HG02759 (cell line): Measurements from ENCODE around the gene IGDCC3.

Experiments used
- ATAC-seq: cut with Tn5 transposase; IDR thresholded peaks from one replicate; pipeline ENCODE4 v1.9.1; 2021; ENCODE audit warnings: mild to moderate bottlenecking, moderate library complexity; ENCODE audit not compliant: unreplicated experiment

IGDCC3 gene

DNA sequence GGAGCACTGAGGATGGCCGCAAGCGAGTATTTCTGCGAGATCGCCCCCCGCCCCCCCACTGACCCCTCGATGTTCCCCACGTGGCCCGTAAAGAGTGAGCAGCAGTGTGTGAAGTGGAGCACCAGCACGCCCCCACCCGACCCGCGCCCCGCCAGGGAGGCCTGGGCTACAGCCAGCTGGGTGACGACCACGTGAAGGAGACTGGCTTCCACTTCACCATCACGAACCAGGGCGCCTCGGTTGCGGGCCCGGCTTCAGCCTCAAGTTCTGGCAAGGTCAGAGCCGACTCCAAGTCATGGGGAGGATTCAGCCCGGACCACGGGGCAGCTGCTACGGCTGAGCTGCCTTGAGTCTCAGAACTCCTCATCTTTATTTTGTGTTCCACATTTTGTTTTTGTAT, 75.7 kb downstream of the IGDCC3 start:
- no peak for ATAC-seq

DNA sequence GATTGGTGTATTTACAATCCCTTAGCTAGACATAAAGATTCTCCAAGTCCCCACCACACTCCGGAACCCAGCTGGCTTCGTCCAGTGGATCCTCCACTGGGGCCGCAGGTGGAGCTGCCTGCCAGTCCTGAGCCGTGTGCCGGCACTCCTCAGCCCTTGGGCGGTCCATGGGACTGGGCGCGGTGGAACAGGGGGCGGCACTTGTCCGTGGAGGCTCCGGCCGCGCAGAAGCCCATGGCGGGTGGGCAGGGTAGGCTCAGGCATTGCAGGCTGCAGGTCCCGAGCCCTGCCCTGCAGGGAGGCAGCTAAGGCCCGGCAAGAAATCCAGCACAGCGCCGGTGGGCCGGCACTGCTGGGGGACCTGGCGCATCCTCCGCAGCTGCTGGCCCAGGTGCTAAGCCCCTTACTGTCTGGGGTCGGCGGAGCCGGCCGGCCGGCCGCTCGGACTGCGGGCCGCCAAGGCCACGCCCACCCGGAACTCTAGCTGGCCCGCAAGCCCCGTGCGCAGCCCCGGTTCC, 76.8 kb downstream of the IGDCC3 start:
- no peak for ATAC-seq

DNA sequence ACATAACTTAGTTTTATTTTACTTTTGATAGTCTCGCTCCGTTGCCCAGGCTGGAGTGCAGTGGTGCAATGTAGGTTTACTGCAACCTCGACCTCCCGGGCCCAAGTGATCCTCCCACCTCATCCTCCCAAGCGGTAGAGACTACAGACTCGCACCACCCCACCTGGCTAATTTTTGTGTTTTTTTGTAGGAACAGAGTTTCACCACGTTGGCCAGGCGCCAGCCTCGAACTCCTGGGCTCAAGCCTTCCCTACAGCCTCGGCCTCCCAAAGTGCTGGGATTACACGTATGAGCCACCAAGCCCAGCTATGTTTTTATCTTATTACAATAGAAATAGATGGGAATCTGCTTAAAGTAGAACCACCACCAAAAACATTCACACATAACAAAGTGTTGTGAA, 79.1 kb downstream of the IGDCC3 start:
- no peak for ATAC-seq

DNA sequence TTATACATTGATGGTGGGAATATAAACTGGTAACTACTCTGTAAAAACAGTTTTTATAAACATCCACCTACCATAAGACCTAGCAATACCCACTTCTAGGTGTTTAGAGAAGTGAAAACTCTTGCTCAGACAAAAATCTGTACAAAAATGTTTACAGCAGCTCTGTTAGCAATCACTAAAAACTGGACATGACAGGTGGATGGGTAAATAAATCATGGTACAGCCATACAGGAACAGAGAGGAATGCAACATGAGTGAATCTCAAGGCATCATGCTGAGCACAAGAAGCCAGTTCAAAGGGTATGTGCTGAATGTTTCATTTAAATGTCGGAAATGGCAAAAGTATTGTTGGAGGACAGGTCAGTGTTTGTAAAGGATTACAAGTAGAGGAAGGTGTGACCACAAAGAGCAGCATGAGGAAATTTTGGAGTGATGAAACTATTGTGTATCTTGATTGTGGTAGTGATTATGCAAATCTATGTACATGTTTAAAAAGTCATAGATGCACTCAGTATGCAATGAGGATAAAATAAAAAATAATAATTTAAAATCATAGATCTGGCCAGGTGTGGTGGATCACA, 84.8 kb downstream of the IGDCC3 start:
- ATAC-seq = no peak

DNA sequence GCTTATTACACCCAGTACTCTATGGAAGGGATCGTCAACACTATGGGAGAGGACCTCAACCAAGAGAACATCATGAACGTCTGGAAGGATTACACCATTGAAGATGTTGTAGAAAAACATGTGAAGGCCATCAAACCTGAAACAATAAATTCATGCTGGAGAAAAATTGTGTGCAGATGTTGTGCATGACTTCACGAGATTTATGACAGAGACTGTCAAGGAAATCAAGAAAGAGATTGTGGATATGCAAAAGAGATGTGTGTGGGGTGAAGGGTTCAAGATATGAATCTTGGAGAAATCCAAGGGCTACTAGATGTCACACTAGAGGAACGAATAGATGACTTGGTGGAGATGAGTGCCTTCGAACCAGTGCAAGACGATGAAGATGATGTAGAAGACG, 87.6 kb downstream of the IGDCC3 start:
- ATAC-seq = no peak

DNA sequence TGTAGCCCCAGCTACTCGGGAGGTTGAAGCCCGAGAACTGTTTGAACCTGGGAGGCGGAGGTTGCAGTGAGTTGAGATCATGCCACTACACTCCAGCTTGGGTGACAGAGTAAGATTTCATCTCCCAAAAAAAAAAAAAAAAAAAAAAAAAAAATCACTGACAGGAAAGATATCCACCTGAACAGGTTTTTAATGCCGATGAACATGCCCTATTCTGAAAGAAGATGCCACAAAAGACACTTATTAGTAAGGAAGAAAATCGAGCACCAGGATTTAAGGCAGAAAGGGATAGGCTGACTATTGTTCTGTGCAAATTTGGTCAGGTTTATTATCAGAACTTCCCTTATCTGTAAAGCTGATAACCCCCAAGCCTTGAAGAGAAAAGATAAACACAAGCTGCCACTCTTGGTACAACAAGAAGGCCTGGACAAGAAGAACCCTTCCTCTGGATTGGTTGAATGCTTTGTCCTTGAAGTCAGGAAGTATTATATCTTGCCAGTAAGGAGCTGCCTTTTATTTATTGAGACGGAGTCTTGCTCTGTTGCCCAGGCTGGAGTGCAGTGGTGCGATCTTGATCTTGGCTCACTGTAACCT, 88.4 kb downstream of the IGDCC3 start:
- no peak for ATAC-seq

DNA sequence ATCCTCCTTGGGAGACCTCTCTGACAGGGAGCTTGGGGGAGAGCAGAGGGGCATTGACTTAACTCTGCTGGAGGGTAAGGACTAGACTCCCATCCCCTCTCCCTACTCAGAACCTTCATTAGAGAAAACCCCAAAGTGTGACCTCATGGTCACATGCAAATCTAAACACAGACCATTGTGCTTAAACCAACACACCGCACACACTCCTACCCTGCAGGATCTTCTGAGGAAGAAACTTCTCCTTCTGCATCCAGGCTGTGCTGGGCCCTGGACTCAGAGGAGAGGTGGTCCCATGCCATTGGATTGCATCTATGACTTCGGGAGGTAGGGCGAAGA, 90.3 kb downstream of the IGDCC3 start:
- ATAC-seq = no peak

DNA sequence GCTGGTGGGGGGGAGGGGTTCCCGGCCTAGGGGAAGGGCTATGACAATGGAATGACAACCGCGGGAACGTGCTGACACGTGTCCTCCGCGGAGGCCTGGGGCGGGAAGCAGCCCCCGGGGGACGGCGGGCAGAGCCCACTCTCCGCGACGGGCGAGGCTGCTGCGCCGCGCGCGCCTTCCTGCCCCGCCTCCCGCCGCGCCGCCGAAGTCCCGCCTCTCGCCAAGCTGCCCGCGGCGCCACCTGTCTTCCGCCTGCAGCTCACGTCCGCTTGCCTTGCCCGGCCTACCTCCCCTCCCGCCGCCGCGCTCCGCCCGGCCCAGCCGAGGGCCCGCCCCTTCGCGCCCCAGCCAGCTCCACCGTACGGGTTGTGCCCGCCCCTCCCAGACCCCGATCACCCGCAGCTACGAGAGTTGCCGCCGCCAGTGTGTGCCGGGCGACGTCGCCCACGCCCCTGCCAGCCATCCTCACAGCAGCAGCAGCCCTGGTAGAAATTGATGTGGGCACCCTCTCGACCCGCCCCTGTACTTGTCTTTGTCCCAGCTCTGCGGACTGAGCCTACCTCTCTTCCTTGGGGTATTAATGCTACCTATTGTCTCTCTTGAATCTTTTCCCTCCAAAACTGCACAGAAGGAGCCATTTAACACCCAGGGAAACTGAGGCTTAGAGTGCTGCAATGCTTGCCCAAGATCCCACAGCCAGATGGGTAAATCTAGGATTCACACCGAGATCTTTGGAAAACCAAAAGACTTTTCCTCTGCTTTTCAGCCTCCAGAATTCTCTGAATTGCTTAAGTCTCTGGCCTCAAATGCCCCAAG, 90.9 kb downstream of the IGDCC3 start, which contains the start of gene PARP16:
PARP16 (minus strand) TSS at position 180 of the 816 bp plus-strand sequence. CDS start 457 bp downstream, outside the sequence.
- ATAC-seq = peak; percentile 95

DNA sequence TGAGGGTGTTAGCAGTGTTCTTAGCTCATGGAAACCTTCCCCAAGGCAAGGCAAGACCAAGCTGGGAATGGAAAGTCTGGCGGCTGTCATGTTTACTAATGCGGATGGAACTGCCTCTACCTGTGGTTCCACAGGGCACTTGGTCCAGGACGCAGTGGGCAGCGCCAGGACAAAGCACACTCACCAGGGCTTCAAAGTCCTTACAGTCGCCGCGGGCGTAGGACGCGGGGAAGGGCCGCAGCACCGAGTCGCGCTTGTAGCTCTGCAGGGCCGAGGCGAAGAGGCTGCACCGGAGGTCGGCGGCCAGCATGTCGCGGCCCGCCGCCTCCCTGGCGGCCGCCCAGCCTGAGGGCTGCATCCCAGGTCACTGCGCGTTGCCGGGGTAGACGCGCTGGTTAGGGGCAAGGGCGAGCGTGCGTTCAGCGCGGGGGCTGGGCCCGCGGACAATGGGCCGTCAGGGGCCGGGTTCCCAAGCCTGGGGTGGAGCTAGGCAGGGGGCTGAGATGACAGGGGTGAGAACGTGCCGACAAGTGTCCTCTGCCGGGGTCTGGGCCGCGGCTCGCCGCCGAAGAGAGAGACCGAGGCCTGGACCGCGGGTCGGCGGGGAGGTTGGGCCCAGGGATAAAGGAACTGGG, 91.6 kb downstream of the IGDCC3 start:
- ATAC-seq = peak; percentile 35

DNA sequence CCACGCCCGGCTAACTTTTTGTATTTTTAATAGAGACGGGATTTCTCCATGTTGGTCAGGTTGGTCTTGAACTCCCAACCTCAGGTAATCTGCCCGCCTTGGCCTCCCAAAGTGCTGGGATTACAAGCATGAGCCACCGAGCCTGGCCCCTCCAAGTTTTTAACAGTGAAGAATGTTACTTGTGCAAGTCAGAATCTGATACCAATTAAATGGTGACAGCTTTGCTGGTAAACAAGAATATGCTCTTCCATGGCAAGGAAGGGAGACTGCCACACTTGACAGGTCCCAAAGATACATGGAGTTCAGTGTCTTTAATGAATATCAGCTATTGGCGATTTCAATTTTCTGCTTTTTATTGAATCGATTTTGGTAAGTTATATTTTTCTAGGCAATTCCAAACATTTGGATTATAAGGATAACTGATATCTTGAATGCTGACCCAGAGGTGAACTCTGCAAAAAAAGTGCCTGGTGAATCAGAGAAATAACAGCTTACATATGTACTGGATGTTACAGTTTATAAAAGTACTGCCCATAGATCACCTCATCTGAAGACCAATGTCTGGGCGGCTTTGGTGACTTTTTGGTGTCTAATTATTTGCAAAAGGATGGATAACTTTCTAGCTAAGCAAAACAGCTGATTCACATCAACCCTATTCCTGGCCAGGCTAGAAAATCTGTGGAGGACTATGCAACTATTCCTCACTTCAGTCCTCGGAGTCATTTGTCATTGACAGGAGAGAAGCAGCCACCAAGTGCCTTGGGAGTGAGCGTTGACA, 92.3 kb downstream of the IGDCC3 start:
- ATAC-seq = no peak

DNA sequence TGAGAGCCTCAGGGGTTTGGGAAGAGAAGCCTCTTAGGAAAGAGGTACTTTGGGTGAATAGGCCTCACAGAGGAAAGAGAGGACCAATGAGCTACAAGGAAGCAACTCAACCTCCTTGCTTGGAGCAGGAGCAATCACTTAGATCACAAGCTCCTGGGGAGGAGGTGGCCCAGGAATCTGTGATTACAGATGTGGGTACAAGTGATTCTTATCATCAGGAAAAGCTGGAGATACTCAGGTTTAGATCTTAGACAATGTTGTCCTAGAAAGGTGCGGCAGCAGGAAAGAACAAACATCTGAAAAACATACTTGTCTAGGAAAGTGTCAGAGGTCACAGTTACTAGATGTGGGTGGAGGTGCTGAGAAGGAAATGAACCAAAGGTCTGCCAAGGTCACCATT, 99.3 kb downstream of the IGDCC3 start:
- no peak for ATAC-seq
